HepG2 (cell line): ENCODE measurements around the gene METTL4. TPM values are rescaled to one million over a fixed set of nuclear protein-coding genes. Genes with fewer than 3 reads are reported as not detected.

Experiments
- polyA plus RNA-seq, 8 experiments: library from polyadenylated mRNA; depleted of rRNA in 3 of 8; stranded (reverse) in 7 of 8; unstranded in 1 of 8; fragments of >200 nt; fragmentation: Illumina TruSeq in 4 of 8; extraction: Trizol in 4 of 8; gene quantifications; 2 replicates each; pipeline versions ENCODE4 v1.2.1 to v1.2.3, GENCODE V29; 2011 to 2016; ENCODE audit warnings: low read depth in 4 of 8, missing spikeins in 1 of 8, mixed read lengths in 1 of 8; ENCODE audit not compliant: insufficient read depth in 1 of 8
- small RNA-seq, 3 experiments: library from RNA; depleted of rRNA; stranded (forward); fragments of <200 nt; gene quantifications; one replicate each; pipeline ENCODE3, GENCODE V24; 2012; ENCODE audit warnings: low read depth in 2 of 3, low replicate concordance in 1 of 3; ENCODE audit not compliant: insufficient read length in 3 of 3, insufficient read depth in 2 of 3
- total RNA-seq, 5 experiments: library from RNA; depleted of rRNA; stranded (reverse); fragments of >200 nt; fragmentation: Illumina TruSeq; extraction: Trizol; gene quantifications; 2 replicates each; pipeline ENCODE4 v1.2.3, GENCODE V29; 2016; ENCODE audit warnings: low read depth in 1 of 5

Gene METTL4
- total and polyA plus RNA-seq, 2 of the 13 experiments (the other 11 are each of a cell fraction or from before 2014, with no cell fraction given) = 6.8 to 8.1 TPM

Small RNA genes within 50 kb of the gene (small RNA-seq; reads per million reads assigned to genes)
- gene RF00019 (0 reads per million in 3 experiments), gene RF01233 (0 reads per million in 3 experiments)

Other genes with a start within 250 kb of the METTL4 start
- 33.0 and 47.0 TPM in 2 replicates for gene NDC80, start 52 bp upstream of the METTL4 start, total RNA-seq (2016; rRNA removed; fragmentation: Illumina TruSeq; extraction: Trizol)
- gene NDC80, start 52 bp upstream of the METTL4 start, polyA plus RNA-seq (2011; rRNA removed) = 5.5 and 9.6 TPM in 2 replicates
- gene SMCHD1, start 84.2 kb upstream of the METTL4 start, total RNA-seq (2016; rRNA removed; fragmentation: Illumina TruSeq; extraction: Trizol) = 93.6 and 110 TPM in 2 replicates
- gene SMCHD1, start 84.2 kb upstream of the METTL4 start, polyA plus RNA-seq (2011; rRNA removed) = 17.9 and 21.4 TPM in 2 replicates